ENCODE data around the gene FAM53B.

Gene FAM53B

DNA sequence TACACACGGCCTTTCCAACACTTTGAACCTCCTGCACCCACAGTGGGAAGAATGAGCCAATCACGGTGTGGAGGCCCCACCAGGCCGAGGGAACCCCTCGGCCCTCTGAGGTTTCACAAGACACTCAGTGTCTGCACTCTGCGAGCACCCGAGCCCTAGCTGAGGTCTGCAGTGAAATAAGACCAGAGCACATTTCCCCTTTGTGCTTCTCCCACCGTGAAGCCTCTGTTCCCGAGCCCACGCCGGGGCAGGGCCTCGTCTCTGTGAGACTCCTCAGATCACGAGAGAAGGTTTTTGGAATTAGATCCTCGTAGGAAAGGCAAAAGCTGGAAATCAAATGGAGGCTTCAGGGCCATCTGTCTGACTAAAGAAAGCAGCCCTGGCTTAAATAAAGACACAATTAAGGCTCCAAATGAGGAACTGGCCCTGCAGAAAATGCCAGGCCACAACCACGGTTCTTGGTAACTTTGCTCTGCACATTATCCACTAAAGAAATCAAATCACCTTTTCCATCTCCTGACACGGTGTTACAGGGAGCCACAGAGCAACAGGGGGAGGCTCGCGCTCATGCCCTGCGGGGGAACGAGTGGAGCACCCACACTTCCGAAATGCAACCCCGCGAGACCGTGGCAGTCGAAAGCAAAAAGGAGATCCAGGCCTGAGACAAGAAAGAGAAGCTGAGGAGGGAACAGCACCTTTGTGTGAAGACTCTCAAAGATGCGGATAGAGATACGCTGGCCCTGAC lies 43.7 kb downstream of the FAM53B start:
- TF ChIP-seq, protein P1, sequence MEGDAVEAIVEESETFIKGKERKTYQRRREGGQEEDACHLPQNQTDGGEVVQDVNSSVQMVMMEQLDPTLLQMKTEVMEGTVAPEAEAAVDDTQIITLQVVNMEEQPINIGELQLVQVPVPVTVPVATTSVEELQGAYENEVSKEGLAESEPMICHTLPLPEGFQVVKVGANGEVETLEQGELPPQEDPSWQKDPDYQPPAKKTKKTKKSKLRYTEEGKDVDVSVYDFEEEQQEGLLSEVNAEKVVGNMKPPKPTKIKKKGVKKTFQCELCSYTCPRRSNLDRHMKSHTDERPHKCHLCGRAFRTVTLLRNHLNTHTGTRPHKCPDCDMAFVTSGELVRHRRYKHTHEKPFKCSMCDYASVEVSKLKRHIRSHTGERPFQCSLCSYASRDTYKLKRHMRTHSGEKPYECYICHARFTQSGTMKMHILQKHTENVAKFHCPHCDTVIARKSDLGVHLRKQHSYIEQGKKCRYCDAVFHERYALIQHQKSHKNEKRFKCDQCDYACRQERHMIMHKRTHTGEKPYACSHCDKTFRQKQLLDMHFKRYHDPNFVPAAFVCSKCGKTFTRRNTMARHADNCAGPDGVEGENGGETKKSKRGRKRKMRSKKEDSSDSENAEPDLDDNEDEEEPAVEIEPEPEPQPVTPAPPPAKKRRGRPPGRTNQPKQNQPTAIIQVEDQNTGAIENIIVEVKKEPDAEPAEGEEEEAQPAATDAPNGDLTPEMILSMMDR (IDR thresholded peaks at IDR 0.05; ENCODE audit: insufficient read depth, low read depth, low read length, missing control alignments) = no peak
- DNase-seq (ENCODE audit: low read depth) = no peak
- no peak overlapping the region for H3K4me3 ChIP-seq (ENCODE audit: low read length)

DNA sequence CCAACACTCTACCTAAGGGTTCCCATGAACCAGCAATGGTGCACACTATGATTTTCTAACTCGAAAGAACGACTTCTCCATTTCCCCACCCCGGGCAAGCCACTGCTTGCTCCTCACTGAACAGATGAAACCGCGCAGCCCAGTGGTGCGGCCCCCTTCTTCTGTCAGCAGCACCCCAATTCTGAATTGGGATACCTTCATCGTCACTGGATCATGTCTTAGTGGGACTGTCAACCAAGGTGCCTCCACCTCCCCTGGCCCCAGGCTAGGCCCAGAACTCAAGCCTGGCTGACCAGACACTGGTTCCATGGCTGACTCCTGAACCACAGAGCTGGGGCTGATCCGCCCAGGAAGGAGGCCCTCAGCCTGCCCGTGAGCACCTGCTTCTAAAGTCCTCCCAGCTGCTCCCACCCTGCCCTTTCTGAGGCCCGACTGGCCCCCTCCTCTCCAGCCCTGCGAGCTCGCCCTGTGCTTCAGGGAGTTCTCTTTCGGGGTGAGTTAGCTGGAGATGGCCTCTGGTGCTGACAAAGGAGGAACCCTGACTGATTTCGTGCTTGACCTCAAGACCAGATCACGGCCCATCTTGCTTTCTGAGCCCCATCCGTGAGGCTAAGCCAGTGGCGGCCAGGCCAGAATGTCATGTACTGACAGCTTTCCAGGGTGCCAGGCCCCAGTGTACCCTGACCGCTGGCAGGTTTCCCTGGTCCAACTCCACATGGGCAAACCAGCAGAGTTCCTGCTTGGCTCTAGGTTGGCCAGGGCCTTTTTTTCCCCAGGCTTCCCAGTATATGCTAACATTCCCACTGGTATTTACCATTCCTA lies 44.5 kb downstream of the FAM53B start:
- TF ChIP-seq, protein P1 (IDR thresholded peaks at IDR 0.05; ENCODE audit: insufficient read depth, low read depth, low read length, missing control alignments) = no peak
- no peak for DNase-seq (ENCODE audit: low read depth)

DNA sequence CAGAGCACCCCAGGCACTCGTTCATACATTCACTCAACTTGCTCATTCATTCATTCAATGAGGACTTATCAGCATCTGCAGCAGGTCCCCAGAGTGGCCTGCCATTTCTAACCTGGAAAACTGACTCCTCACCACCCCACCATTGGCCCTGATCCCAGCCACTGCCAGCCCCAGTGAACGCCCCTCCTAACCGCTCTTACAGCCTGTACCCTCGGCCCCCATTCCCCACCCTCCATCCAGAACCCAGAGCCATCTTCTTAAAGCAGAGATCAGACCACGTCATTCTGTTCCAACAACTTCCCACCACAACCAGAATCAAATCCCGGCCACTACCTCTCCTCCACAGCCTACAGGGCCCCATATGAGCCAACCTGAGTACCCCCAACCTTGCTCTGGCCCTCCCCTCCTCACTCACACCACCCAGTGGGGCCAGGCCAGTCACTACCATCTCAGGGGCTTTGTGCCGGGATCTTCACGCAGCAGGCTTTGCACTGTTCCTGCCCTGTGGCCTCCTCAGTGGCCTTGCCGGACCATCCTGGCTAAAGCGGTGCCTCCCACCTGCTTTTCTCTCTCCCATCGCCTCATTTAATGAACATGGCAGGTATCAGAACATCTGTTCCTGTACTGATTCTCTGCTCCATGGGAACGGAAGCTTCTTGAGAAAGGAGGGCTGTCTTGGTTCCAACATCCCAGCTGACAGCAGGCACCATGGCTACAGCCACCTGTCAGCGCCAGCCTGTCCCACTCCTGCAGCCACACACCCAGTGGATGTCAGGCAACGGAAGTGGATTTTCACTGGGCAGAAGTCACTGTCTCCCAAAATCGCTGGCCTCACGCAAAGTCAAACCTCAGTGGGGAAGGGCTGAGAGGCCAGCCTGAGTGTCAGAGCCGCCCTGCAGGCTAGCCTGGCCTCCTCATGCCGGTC lies 45.4 kb downstream of the FAM53B start:
- H3K4me3 ChIP-seq (ENCODE audit: low read length) = no peak overlapping the region
- no peak for DNase-seq (ENCODE audit: low read depth)
- TF ChIP-seq, protein P1 (IDR thresholded peaks at IDR 0.05; ENCODE audit: insufficient read depth, low read depth, low read length, missing control alignments) = no peak

More for the DNA sequence above, 44.5 kb downstream of the FAM53B start:
- no peak overlapping the region for H3K4me3 ChIP-seq (ENCODE audit: low read length)

DNA sequence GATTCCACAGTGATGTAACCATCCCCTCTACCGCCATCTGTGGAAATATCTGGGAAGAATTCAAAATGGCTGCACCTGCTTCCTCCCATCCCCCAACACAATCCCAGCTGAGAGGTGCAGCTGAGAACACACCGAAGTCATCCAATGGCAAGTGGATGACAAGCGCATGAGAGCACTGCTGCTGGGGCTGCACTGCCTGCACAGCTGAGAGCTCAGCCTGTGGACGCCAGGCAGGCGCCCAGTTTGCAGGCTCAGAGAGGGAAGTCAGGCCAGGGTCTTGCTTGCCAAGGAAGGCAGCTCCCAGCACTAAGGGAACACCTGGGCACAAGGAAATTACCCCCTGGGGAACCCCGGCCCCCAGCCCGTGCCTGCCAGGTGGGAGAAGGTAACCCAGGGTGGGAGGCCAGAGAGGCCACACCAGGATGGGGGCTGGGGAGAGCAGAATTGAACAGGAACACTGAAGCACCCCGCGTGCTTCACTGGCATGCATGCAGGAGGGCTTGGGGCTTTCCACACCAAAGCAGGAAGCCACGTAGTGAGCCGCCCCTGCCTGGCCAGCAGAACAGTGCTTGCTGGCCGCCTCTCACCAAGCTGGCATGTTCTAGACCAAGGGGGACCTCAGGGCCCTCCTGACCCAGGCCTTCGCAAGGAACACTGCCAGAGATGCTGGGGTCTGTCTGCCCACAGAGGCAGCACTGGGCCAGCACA lies 46.2 kb downstream of the FAM53B start:
- TF ChIP-seq, protein P1 (IDR thresholded peaks at IDR 0.05; ENCODE audit: insufficient read depth, low read depth, low read length, missing control alignments) = no peak
- DNase-seq (ENCODE audit: low read depth) = no peak
- H3K4me3 ChIP-seq (ENCODE audit: low read length) = no peak overlapping the region

DNA sequence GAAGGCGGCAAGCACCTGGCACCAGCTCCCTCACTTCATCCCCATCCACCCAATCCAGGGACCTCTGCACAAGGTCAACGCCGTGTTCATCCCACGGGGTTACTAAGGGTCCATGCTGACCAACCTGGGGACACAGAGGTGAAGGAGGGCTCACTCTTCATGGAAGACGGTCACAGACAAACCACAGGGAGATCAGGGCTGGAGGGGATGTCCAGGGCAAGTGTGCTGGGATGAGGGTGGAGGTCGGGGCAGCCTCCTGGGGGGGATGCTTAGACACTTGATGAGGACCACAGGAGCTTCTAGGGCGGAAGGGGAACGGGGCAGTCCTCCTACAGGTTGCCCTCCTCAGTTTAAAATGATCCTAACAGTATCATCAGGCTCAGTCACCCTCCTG lies 46.7 kb downstream of the FAM53B start:
- TF ChIP-seq, protein P1 (IDR thresholded peaks at IDR 0.05; ENCODE audit: insufficient read depth, low read depth, low read length, missing control alignments) = no peak
- no peak overlapping the region for H3K4me3 ChIP-seq (ENCODE audit: low read length)
- no peak for DNase-seq (ENCODE audit: low read depth)

Data from epithelial cell of esophagus (primary cell).